Progenitor cell of endocrine pancreas (in vitro differentiated cells): Measurements from ENCODE around the gene ZNF791. TPM values are rescaled to one million over a fixed set of nuclear protein-coding genes. Genes with fewer than 3 reads are reported as not detected.

Experiments used
- DNase-seq: peaks from one replicate; pipeline ENCODE4 v3.0.0; 2021; ENCODE audit warnings: low spot score; ENCODE audit not compliant: unreplicated experiment
- H3K27ac Mint-ChIP-seq: 2 replicates; pipeline ENCODE4 v1.8.0; 2021; ENCODE audit warnings: mild to moderate bottlenecking, moderate library complexity, mixed read lengths
- H3K27me3 Mint-ChIP-seq: 2 replicates; pipeline ENCODE4 v1.8.0; 2021; ENCODE audit warnings: mixed read lengths
- H3K36me3 Mint-ChIP-seq: 2 replicates; pipeline ENCODE4 v1.8.0; 2022; ENCODE audit warnings: mixed read lengths; ENCODE audit not compliant: insufficient read depth
- H3K4me1 Mint-ChIP-seq: 2 replicates; pipeline ENCODE4 v1.8.0; 2021; ENCODE audit warnings: low read depth, mixed read lengths
- H3K4me3 Mint-ChIP-seq: 2 replicates; pipeline ENCODE4 v1.8.0; 2021; ENCODE audit warnings: low read depth, mild to moderate bottlenecking, moderate library complexity, mixed read lengths
- H3K9me3 Mint-ChIP-seq: 2 replicates; pipeline ENCODE4 v1.8.0; 2021; ENCODE audit warnings: low read depth, mixed read lengths
- CTCF ChIP-seq: fragments of 200-600 bp; sonication (generic); IDR thresholded peaks from one replicate; pipeline ENCODE4 v1.5.0; 2021; ENCODE audit warnings: antibody characterized with exemption, mild to moderate bottlenecking; ENCODE audit not compliant: unreplicated experiment
- total RNA-seq: library from RNA; stranded (reverse); gene quantifications from 2 replicates; pipeline ENCODE4 v1.2.1, GENCODE V29; 2021

Gene ZNF791
- total RNA-seq, 1 donor from 2014 or later: 24.3 TPM

- H3K4me3 Mint-ChIP-seq: peak overlapping the region; percentile 50
- H3K27me3 Mint-ChIP-seq: no peaks in the 10 kb centered on the region
- no peak for DNase-seq
- peaks cover 15% of the 10 kb centered on the region for H3K36me3 Mint-ChIP-seq
- H3K9me3 Mint-ChIP-seq: no peaks in the 10 kb centered on the region
- H3K4me1 Mint-ChIP-seq: peaks cover 5% of the 10 kb centered on the region
- no peak overlapping the region for H3K27ac Mint-ChIP-seq
- no peak for TF ChIP-seq CTCF
These were observed 69.3 kb downstream of the ZNF791 start for GRCh38 chr19:12680034-12680433.

- peak within 1 kb of the TSS; percentile 91 for H3K4me3 Mint-ChIP-seq
- H3K27ac Mint-ChIP-seq: peak within 1 kb of the TSS; percentile 96
- TF ChIP-seq CTCF: peak; percentile 17
These were observed 70.6 kb downstream of the ZNF791 start, which contains the start of gene DHPS for GRCh38 chr19:12681074-12681987. Gene DHPS, minus strand, starts transcription at chr19:12681880. Its CDS starts 114 bp downstream, at chr19:12681766.

More at GRCh38 chr19:12681074-12681987, 70.6 kb downstream of the ZNF791 start, which contains the start of gene DHPS:
- H3K9me3 Mint-ChIP-seq: no peaks in the 10 kb centered on the region
- H3K4me1 Mint-ChIP-seq: peaks cover 5% of the 10 kb centered on the region
- H3K36me3 Mint-ChIP-seq: peaks cover 13% of the 10 kb centered on the region
- no peaks in the 10 kb centered on the region for H3K27me3 Mint-ChIP-seq
- DNase-seq: peak; percentile 70

Other genes starting within 250 kb of the ZNF791 start
- 4.1 and 5.4 TPM in 2 replicates for gene ZNF442, start 245.2 kb upstream of the ZNF791 start, total RNA-seq
- 8.5 and 9.0 TPM in 2 replicates for gene ZNF799, start 209.6 kb upstream of the ZNF791 start, total RNA-seq
- 13.8 and 14.2 TPM in 2 replicates for gene ZNF443, start 169.9 kb upstream of the ZNF791 start, total RNA-seq
- 5.8 and 9.1 TPM in 2 replicates for gene ZNF709, start 126.1 kb upstream of the ZNF791 start, total RNA-seq
- gene ZNF564, start 59.4 kb upstream of the ZNF791 start, total RNA-seq: 18.9 and 23.1 TPM in 2 replicates
- gene ZNF490, start 107 bp upstream of the ZNF791 start, total RNA-seq: 12.7 and 15.1 TPM in 2 replicates
- gene MAN2B1, start 55.8 kb downstream of the ZNF791 start, total RNA-seq: 115 and 120 TPM in 2 replicates
- gene WDR83, start 55.9 kb downstream of the ZNF791 start, total RNA-seq: 16.3 and 17.2 TPM in 2 replicates
- gene DHPS, start 71.0 kb downstream of the ZNF791 start, total RNA-seq: 92.0 and 106 TPM in 2 replicates
- not detected in 2 replicates for gene GNG14, start 77.1 kb downstream of the ZNF791 start, total RNA-seq
- gene FBXW9, start 85.7 kb downstream of the ZNF791 start, total RNA-seq: 14.6 and 15.1 TPM in 2 replicates
- gene TNPO2, start 113.0 kb downstream of the ZNF791 start, total RNA-seq: 109 and 113 TPM in 2 replicates
- gene TRIR, start 123.8 kb downstream of the ZNF791 start, total RNA-seq: 171 and 180 TPM in 2 replicates
- gene GET3, start 126.6 kb downstream of the ZNF791 start, total RNA-seq: 59.8 and 66.0 TPM in 2 replicates
- not detected in 2 replicates for gene BEST2, start 140.9 kb downstream of the ZNF791 start, total RNA-seq
- gene HOOK2, start 164.6 kb downstream of the ZNF791 start, total RNA-seq: 115 TPM in 2 replicates
- gene JUNB, start 180.6 kb downstream of the ZNF791 start, total RNA-seq: 5.7 and 6.0 TPM in 2 replicates
- gene PRDX2, start 190.9 kb downstream of the ZNF791 start, total RNA-seq: 524 and 554 TPM in 2 replicates
- 16.5 and 22.7 TPM in 2 replicates for gene THSD8, start 191.1 kb downstream of the ZNF791 start, total RNA-seq
- 32.8 and 37.4 TPM in 2 replicates for gene RNASEH2A, start 195.7 kb downstream of the ZNF791 start, total RNA-seq
- not detected in 2 replicates for gene RTBDN, start 223.7 kb downstream of the ZNF791 start, total RNA-seq
- 5.3 and 5.9 TPM in 2 replicates for gene MAST1, start 227.6 kb downstream of the ZNF791 start, total RNA-seq